Glutamatergic neuron (in vitro differentiated cells): ENCODE results near the gene ARL8A. TPM values are rescaled to one million over a fixed set of nuclear protein-coding genes. Genes with fewer than 3 reads are reported as not detected.

Experiments
- DNase-seq: peaks from one replicate; pipeline ENCODE4 v3.0.0; 2022
- H3K27ac Mint-ChIP-seq: one replicate; pipeline ENCODE4 v1.8.0; 2020; ENCODE audit warnings: mild to moderate bottlenecking, mixed read lengths, inconsistent platforms; ENCODE audit not compliant: unreplicated experiment
- H3K27me3 Mint-ChIP-seq: one replicate; pipeline ENCODE4 v1.8.0; 2020; ENCODE audit warnings: mild to moderate bottlenecking, moderate library complexity, mixed read lengths, inconsistent platforms; ENCODE audit not compliant: unreplicated experiment
- H3K36me3 Mint-ChIP-seq: one replicate; pipeline ENCODE4 v1.8.0; 2020; ENCODE audit warnings: mild to moderate bottlenecking, mixed read lengths, inconsistent platforms; ENCODE audit not compliant: unreplicated experiment
- H3K4me1 Mint-ChIP-seq: one replicate; pipeline ENCODE4 v1.8.0; 2020; ENCODE audit warnings: mild to moderate bottlenecking, low read depth, mixed read lengths, inconsistent platforms; ENCODE audit not compliant: unreplicated experiment
- H3K4me3 Mint-ChIP-seq: one replicate; pipeline ENCODE4 v1.8.0; 2020; ENCODE audit warnings: mild to moderate bottlenecking, mixed read lengths, inconsistent platforms; ENCODE audit not compliant: unreplicated experiment
- H3K9me3 Mint-ChIP-seq: one replicate; pipeline ENCODE4 v1.8.0; 2020; ENCODE audit warnings: mild to moderate bottlenecking, moderate library complexity, mixed read lengths, inconsistent platforms; ENCODE audit not compliant: unreplicated experiment
- CTCF ChIP-seq: fragments of 200-600 bp; sonication (generic); IDR thresholded peaks from one replicate; pipeline ENCODE4 v1.5.0; 2021; ENCODE audit not compliant: partially characterized antibody, unreplicated experiment
- total RNA-seq: library from RNA; stranded (reverse); fragmentation: NEBNext Ultra II Directional; extraction: Animal tissue kit (Norgen Biotek cat#: 25700); gene quantifications from one replicate; pipeline ENCODE4 v1.2.1, GENCODE V29; 2021; ENCODE audit not compliant: unreplicated experiment

ARL8A gene
- total RNA-seq, 1 donor from 2014 or later = 160 TPM

GRCh38 chr1:202088206-202088605 lies 56.3 kb downstream of the ARL8A start:
- no peak for TF ChIP-seq CTCF
- Mint-ChIP-seq H3K36me3 (no peaks in the 10 kb centered on the region), H3K9me3 (peaks cover 1% of the 10 kb centered on the region), H3K27me3 (peaks cover 4% of the 10 kb centered on the region), H3K4me3 (peak overlapping the region; percentile 26), H3K4me1 (peaks cover 23% of the 10 kb centered on the region), H3K27ac (peak overlapping the region; percentile 16)
- no peak for DNase-seq

GRCh38 chr1:202086579-202087350 lies 57.8 kb downstream of the ARL8A start:
- no peak for TF ChIP-seq CTCF
- DNase-seq = no peak
- Mint-ChIP-seq H3K4me3 (no peak overlapping the region), H3K27ac (no peak overlapping the region), H3K27me3 (peaks cover 4% of the 10 kb centered on the region), H3K4me1 (peaks cover 23% of the 10 kb centered on the region), H3K36me3 (no peaks in the 10 kb centered on the region), H3K9me3 (peaks cover 1% of the 10 kb centered on the region)

- no peak overlapping the region for H3K27ac Mint-ChIP-seq
- peaks cover under 1% of the 10 kb centered on the region for H3K9me3 Mint-ChIP-seq
- no peak for DNase-seq
- no peak overlapping the region for H3K4me3 Mint-ChIP-seq
- no peaks in the 10 kb centered on the region for H3K36me3 Mint-ChIP-seq
- H3K4me1 Mint-ChIP-seq = peaks cover 23% of the 10 kb centered on the region
- H3K27me3 Mint-ChIP-seq = peaks cover 4% of the 10 kb centered on the region
- no peak for TF ChIP-seq CTCF
These were observed 58.7 kb downstream of the ARL8A start for GRCh38 chr1:202085682-202086373.

GRCh38 chr1:202084791-202085681 lies 59.5 kb downstream of the ARL8A start:
- no peak for DNase-seq
- Mint-ChIP-seq H3K36me3 (no peaks in the 10 kb centered on the region), H3K27me3 (peaks cover 4% of the 10 kb centered on the region), H3K27ac (no peak overlapping the region), H3K4me1 (peaks cover 23% of the 10 kb centered on the region), H3K9me3 (no peaks in the 10 kb centered on the region), H3K4me3 (no peak overlapping the region)
- no peak for TF ChIP-seq CTCF

Other genes starting within 250 kb of the ARL8A start
- gene LMOD1, start 198.2 kb downstream of the ARL8A start, total RNA-seq = 0.20 TPM
- 69.8 TPM for gene TIMM17A, start 189.2 kb downstream of the ARL8A start, total RNA-seq
- gene RNPEP, start 162.1 kb downstream of the ARL8A start, total RNA-seq = 42.4 TPM
- gene ELF3, start 134.2 kb downstream of the ARL8A start, total RNA-seq = 0.96 TPM
- not detected for gene GPR37L1, start 21.8 kb downstream of the ARL8A start, total RNA-seq
- gene PTPN7, start 15.9 kb upstream of the ARL8A start, total RNA-seq = not detected
- gene LGR6, start 49.1 kb upstream of the ARL8A start, total RNA-seq = 0.37 TPM
- gene UBE2T, start 197.2 kb upstream of the ARL8A start, total RNA-seq = 20.8 TPM
- gene PPP1R12B, start 204.0 kb upstream of the ARL8A start, total RNA-seq = 37.3 TPM